ENCODE data around the gene EMC10.

EMC10 gene

DNA sequence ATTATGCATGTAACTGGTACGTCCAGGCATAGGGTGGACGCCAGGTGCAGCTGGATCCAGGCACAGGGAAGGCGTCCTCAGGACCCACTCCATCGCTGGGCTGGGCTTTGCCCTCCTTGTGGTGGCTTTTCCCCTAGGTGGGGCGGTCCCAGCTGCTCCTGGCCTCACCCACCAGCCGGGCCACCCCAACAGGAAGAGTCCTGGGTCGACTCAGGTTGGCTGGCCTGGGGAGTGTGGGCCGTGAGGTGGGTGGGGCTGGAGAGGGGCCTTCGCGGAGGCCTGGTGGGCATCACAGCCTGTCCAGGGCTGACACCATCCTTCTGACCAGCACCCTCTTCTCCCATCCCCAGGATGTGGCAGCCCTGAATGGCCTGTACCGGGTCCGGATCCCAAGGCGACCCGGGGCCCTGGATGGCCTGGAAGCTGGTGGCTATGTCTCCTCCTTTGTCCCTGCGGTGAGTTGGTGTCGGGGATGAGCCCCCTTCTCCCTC, 3.5 kb downstream of the EMC10 start:
- Histone ChIP-seq H3K27ac (no peak overlapping the region), H3K4me3 (no peak overlapping the region)
- DNase-seq (ENCODE audit: low spot score), result no peak
- TF ChIP-seq, protein P1, sequence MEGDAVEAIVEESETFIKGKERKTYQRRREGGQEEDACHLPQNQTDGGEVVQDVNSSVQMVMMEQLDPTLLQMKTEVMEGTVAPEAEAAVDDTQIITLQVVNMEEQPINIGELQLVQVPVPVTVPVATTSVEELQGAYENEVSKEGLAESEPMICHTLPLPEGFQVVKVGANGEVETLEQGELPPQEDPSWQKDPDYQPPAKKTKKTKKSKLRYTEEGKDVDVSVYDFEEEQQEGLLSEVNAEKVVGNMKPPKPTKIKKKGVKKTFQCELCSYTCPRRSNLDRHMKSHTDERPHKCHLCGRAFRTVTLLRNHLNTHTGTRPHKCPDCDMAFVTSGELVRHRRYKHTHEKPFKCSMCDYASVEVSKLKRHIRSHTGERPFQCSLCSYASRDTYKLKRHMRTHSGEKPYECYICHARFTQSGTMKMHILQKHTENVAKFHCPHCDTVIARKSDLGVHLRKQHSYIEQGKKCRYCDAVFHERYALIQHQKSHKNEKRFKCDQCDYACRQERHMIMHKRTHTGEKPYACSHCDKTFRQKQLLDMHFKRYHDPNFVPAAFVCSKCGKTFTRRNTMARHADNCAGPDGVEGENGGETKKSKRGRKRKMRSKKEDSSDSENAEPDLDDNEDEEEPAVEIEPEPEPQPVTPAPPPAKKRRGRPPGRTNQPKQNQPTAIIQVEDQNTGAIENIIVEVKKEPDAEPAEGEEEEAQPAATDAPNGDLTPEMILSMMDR (IDR thresholded peaks at IDR 0.05), result no peak

DNA sequence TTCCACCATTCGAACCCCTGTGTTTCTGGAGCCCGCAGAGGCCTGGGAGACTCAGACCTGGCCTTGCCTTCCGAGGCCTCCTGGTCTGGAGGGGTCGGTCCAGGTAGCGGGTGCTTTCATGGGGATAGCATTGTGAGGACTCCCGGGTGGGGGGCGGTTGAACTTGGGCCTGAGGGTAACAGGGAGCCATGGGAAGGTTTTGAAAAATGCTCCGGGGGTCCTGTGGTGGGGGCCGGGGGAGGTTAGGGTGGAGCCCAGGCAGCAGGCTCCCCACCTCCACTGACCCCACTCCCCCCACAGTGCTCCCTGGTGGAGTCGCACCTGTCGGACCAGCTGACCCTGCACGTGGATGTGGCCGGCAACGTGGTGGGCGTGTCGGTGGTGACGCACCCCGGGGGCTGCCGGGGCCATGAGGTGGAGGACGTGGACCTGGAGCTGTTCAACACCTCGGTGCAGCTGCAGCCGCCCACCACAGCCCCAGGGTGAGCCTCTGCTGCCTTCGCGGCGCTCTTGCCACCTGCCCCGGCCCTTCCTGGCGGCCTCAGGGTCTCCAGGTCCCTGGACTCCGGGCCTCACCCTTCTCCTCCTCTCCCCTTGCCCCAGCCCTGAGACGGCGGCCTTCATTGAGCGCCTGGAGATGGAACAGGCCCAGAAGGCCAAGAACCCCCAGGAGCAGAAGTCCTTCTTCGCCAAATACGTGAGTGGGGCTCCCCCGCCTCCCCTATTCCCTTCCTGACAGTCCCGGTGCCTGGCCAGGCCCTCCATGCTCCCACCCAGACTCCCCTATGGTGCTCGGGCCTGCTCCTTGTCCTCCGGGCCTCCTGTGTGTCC, 4.2 kb downstream of the EMC10 start:
- Histone ChIP-seq H3K4me3 (no peak overlapping the region), H3K27ac (no peak overlapping the region)
- DNase-seq (ENCODE audit: low spot score), result no peak
- TF ChIP-seq, protein P1 (IDR thresholded peaks at IDR 0.05), result no peak

DNA sequence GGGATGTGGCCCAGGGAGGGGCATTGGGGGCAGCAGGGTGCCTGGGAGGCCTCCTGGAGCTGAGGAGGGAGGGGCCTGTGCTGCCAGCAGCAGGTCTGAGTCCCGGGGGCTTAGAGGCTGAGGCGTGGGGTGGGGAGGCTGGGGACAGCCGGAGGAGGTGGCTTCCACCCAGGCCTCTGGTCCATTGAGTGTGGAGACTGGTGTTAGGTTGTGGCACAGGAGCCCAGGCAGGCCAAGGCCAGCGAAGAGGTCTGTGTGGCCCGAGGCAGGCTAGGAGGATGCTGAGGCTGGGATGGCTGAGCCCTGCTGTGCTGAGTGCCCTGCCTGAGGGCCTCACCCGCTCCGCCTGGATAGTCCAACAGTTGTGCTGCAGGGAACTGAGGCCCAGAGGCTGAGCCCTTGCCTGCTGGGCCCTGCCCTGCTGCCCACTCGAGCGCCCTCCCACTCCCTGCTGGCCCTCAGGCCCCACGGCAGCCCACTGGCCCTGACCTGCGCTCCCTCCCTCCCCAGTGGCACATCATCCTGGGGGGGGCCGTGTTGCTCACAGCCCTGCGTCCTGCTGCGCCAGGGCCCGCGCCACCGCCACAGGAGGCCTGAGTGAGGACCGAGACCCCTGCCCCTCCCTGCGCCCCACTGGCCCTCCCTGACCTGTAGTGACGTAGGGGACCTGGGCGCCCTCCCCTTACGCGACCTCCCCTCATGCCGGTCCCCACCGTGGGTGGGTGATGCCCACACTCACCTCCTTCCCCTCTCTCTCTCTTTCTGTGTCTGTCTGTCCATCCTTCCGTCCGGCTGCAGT, 5.2 kb downstream of the EMC10 start:
- Histone ChIP-seq H3K4me3 (no peak overlapping the region), H3K27ac (no peak overlapping the region)
- TF ChIP-seq, protein P1 (IDR thresholded peaks at IDR 0.05), result no peak
- no peak for DNase-seq (ENCODE audit: low spot score)

DNA sequence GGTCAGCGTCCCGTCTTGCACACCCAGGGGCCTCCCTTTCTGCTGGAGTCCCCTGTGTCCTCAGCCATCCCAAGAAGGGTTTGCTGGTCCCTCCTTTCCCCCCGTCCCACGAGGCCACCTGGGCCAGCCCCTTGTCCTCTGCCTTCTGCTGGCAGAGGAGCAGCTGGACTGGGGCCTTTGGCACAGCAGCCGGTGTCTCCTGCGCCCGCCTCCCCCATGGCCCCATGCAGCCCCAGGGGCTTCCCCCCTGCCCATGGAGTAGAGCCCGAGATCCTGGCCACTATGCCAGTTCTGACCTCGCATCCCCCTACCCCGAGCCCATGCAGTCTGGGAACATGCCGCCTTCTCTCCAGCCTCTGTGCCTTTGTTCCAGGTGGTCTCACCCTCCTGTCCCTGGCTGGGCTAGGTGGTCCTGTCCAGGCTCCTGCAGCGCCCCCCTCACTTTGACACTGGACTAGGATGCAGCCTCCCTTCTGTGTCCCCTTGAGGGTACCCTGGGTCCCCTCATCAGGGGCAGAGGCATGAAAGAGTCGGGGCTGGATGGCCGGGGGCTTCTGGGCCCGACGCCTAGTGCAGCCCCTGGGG, 6.1 kb downstream of the EMC10 start:
- DNase-seq (ENCODE audit: low spot score), result no peak
- H3K4me3 ChIP-seq, result no peak overlapping the region
- TF ChIP-seq, protein P1 (IDR thresholded peaks at IDR 0.05), result no peak
- no peak overlapping the region for H3K27ac ChIP-seq

DNA sequence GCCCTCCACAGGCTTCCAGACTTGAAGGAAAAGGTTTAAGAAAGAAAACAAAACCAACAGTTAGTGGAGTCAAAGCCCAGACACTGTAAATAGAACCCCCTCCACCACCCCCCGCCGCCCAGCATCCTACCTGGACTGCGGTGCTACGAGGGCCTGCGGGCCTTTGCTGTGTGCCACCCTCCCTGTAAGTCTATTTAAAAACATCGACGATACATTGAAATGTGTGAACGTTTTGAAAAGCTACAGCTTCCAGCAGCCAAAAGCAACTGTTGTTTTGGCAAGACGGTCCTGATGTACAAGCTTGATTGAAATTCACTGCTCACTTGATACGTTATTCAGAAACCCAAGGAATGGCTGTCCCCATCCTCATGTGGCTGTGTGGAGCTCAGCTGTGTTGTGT, 6.6 kb downstream of the EMC10 start:
- no peak overlapping the region for H3K27ac ChIP-seq
- TF ChIP-seq, protein P1 (IDR thresholded peaks at IDR 0.05), result no peak
- DNase-seq (ENCODE audit: low spot score), result no peak
- no peak overlapping the region for H3K4me3 ChIP-seq

DNA sequence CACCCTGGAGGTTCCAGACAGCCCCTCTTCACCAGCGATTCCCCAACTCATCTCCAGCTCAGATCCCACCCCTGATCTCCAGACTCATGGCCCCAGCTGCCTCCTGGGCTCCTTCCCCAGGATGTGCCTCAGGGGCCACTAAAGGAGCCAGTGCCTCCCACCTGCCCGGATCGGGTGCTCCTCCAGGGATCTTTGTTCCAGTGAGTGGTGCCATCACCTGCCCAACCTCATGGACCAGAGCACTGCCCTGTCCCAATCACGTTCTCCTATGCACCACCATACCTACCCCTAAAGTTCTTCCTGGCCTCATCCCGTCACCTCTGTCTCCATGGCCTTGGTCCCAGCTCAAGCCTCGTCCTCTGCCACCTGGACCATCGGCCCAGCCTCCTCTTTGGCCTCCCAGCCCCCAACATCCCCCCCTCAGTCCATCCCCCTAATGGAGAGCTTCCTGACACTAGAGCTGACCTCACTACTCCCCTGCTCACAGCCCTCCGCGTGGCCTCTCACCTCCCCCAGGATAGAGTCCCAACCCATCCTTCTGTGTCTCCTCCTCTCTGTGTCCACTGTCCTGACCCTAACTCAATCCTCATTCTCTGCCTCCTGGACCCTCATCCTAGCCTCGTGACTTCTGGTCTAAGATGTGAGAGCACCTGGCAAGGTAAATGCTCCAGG, 9.1 kb downstream of the EMC10 start:
- H3K4me3 ChIP-seq, result no peak overlapping the region
- no peak for DNase-seq (ENCODE audit: low spot score)
- TF ChIP-seq, protein P1 (IDR thresholded peaks at IDR 0.05), result no peak
- no peak overlapping the region for H3K27ac ChIP-seq

Measured in coronary artery (tissue), 2 donors.